Raji (cell line): ENCODE data around the gene ANKRD44.

Experiments
- POLR2A ChIP-seq: IDR thresholded peaks from 2 replicates; pipeline ENCODE4 v1.6.1; 2011; ENCODE audit warnings: low read depth, low read length, control low read depth; ENCODE audit not compliant: insufficient read depth

ANKRD44 gene

DNA sequence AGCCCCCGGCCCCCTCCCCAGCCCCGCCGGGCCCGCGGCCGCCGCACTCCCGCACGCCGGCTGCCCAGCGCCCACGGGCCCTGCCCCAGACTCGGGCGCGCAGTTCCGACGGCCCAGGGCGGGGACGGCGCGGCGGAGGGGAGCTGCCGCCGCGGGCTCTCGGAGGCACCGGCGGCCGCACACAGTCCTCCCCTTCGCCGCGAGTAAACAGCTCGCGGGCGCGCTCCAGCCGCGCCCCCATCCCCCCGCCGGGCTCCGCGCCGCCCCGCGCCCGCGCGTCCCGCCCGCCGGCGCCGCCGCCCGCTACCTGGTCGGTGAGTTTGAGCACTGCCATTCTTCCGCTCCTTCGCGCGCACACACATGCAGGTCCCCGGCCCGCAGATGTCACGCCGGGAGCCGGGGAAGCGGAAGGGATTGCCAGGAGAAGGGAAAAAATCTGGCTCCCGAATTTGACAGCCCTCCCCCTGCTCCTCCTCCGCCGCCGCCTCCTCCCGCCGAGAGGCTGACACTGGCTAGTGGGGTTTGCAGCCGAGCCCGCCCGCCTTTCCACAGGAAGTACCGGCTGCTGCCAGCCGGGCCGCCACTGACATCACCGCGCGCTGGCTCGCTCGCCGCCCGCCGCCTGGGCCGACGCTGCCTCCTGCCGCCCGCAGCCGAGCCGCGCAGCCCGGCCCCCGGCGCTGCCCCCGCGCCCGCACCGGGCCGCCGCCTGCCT, at the start of gene ANKRD44:
ANKRD44 (minus strand) TSS at position 510 of the 715 bp plus-strand sequence; CDS start at position 334, 176 bp downstream.
- peak; percentile 57 for TF ChIP-seq POLR2A

GRCh38 chr2:197359859-197360258, 49.3 kb upstream of the ANKRD44 start:
- TF ChIP-seq POLR2A: no peak

GRCh38 chr2:197358931-197359330, 48.4 kb upstream of the ANKRD44 start:
- TF ChIP-seq POLR2A: no peak

GRCh38 chr2:197357986-197358385, 47.4 kb upstream of the ANKRD44 start:
- TF ChIP-seq POLR2A: no peak

- no peak for TF ChIP-seq POLR2A
Measured at GRCh38 chr2:197356136-197356535, 45.6 kb upstream of the ANKRD44 start.

GRCh38 chr2:197354169-197354558, 43.6 kb upstream of the ANKRD44 start:
- no peak for TF ChIP-seq POLR2A

GRCh38 chr2:197353393-197354168, 43.0 kb upstream of the ANKRD44 start:
- TF ChIP-seq POLR2A: no peak

DNA sequence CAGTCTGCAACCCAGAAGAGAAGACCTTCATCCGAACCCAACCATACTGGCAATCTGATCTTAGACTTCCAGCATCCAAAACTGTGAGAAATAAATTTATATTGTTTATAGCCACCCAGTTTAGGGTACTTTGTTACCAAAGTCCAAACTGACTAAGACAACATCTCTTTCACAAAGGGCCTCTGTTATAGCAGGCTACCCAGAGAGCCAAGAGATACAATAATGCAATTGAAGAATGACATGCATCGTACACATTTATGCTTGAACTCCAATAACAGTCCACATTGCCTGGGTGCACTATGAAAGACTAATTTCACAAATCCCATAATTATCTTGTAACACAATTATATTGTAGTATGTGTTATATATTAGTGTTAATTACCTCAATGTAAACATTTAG, 39.1 kb upstream of the ANKRD44 start:
- no peak for TF ChIP-seq POLR2A

DNA sequence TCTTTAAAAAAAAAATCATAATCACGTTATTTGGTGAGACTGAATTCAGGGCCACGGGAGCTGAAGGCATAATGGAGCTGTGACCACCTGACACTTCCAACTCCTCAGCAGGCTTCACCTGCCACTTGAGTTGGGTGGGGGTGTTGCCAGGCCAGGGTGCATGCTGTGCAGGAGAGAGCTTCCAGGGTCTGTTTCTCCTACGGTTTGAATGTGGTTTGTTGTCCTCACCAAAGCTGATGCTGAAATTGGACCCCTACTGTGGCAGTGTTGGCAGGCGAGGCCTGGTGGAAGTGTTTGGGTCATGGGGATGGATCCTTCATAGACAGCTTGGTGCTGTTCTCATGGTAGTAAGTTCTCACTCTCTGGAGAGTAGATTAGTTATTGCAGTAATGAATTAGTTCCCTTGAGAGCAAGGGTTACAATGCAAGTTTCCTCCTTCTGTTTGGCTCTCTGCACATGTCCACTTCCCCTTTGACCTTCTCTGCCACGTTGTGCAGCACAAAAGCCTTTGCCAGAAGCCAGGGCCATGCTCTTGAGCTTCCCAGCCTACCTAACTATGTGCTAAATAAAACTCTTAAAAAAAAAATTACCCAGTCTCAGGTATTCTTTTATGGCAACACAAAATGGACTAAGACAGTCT, 38.3 kb upstream of the ANKRD44 start:
- TF ChIP-seq POLR2A: no peak

DNA sequence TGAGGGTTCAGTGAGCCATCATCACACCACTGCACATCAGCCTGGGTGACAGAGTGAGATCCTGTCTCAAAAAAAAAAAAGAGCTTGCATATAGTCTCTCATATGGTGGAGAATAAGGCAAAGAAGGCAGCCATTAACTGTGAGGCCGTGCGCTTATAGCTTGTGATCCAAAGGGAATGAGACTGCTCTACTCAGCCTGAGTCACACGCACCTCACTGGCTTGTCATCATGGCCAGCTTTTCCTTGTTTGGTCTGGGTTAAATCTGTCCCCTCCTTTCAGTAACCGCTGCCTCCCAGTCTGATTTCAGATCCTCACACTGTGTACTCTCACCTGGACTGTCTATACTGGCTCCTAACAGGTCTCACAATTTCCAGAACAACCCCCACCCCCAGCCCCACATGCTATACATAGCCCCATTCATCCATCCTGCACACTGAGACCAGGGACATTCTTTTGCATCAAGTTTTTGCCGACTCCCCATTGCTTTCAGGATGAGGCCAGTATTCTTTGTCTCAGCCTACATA, 35.3 kb upstream of the ANKRD44 start:
- TF ChIP-seq POLR2A: no peak

DNA sequence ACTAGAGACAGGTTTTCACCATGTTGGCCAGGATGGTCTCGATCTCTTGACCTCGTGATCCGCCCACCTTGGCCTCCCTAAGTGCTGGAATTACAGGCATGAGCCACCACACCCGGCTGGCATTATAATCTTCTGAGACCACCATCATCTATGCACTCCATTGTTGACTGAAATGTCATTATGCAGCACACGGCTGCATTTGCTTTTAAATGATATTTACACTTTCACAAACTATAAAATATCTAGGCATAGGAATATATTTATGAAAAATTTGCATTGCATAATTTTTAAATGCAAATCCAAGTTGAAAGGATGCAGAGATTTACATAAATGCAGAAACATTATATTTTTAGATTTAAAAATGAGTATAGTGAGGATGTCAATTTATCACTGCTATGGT, 30.0 kb upstream of the ANKRD44 start:
- TF ChIP-seq POLR2A: no peak

DNA sequence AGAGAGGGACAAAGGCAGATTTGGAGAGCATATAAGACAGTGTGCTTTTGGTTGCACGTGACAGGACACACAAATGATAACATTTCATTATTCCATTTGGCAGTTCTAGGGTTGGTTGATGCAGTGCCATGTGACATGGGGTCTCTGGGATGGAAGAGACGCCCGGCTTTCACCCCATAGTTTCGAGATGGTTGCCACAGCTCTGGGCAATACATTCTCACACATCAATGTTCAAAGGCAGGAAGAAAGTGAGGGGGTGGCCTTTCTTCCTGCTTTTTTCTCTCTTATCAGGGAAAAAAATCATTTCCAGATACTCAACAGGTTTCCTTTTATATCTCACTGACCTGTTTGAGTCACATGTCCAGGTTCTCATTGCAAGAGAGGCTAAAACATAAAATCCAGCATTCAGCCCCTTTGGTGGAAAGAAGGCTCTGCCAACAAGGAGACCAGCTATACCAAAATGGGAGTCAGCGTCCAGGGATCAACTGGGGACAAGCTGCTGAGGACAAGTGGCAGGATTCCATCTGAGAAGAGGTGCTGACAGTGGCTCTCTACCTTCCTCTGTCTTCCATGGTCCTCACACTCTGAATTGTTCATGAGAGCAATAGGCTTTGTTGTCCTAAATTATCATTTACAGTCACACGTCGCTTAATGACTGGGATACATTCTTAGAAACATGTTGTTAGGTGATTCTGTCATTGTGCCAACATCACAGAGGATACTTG, 29.1 kb upstream of the ANKRD44 start:
- no peak for TF ChIP-seq POLR2A

GRCh38 chr2:197339016-197339415, 28.4 kb upstream of the ANKRD44 start:
- no peak for TF ChIP-seq POLR2A

DNA sequence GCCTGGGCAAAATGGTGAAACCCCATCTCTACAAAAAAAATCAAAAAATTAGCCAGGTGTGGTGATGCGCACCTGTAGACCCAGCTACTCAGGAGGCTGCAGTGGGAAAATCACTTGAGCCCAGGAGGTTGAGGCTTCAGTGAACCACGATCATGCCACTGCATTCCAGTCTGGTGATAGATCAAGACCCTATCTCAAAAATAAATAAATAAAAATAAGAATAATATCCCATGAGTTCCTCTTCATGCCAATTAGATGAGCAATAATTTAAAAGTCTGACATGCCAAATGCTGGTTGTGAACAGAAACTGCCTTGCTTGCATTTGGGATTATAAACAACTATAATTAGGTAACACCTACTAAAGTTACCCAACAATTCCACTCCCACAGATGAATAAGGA, 22.1 kb upstream of the ANKRD44 start:
- TF ChIP-seq POLR2A: no peak

- TF ChIP-seq POLR2A: no peak
Measured at GRCh38 chr2:197328461-197328860, 17.9 kb upstream of the ANKRD44 start.

- TF ChIP-seq POLR2A: no peak
Measured at GRCh38 chr2:197327472-197328098, 17.0 kb upstream of the ANKRD44 start.
